Spleen (tissue), 7 donors: Measurements from ENCODE around the gene NDNF.

ENCODE experiments used
- CTCF ChIP-seq, 11 experiments: fragments of 200-600 bp in 7 of 11; fragments of 450-650 bp in 4 of 11; sonication (generic) in 4 of 11; IDR thresholded peaks in 8 of 11; conservative IDR thresholded peaks in 3 of 11; 1 replicate in 7 of 11; 2 replicates in 4 of 11; pipeline versions ENCODE4 v1.4.0 to v1.8.0; 2016 to 2021; ENCODE audit warnings: antibody characterized with exemption in 11 of 11, inconsistent platforms in 4 of 11, mild to moderate bottlenecking in 1 of 11
- POLR2A ChIP-seq, 3 donors: fragments of 450-650 bp; IDR thresholded peaks; one replicate each; pipeline ENCODE4 v1.5.1; 2017; ENCODE audit warnings: antibody characterized with exemption in 3 of 3, mild to moderate bottlenecking in 1 of 3
- POLR2AphosphoS5 ChIP-seq, 3 donors: sonication (generic); formaldehyde crosslinking; IDR thresholded peaks; one replicate each; pipeline ENCODE4 v1.5.1; 2017; ENCODE audit warnings: antibody characterized with exemption in 3 of 3
- donor health status: DM: no; HTN: no; CAD: no; lungs with moderate emphysema.
- donor health status: DM: no; HTN: no; CAD: no.
- donor health status: DM: no; HTN: no; CAD: no.

GRCh38 chr4:121041307-121042090, 30.8 kb downstream of the NDNF start:
- TF ChIP-seq CTCF (IDR thresholded peaks at IDR 0.05 in 8 of 11, conservative IDR thresholded peaks at IDR 0.05 in 3 of 11) (no peak), POLR2A (IDR thresholded peaks at IDR 0.05) (no peak), POLR2AphosphoS5 (IDR thresholded peaks at IDR 0.05) (no peak)
